ENCODE measurements around the gene PTPRD. TPM values are rescaled to one million over a fixed set of nuclear protein-coding genes. Genes with fewer than 3 reads are reported as not detected.

PTPRD gene
- total RNA-seq, 1 experiment from 2014 or later = 32.5 TPM

GRCh38 chr9:8694983-8695588 lies 1917.7 kb downstream of the PTPRD start:
- no peak overlapping the region for H2AK5ac ChIP-seq (ENCODE audit: insufficient read length, low read length)
- WGBS (ENCODE audit: extremely low coverage, insufficient read length, low lambda C conversion rate) = no CpG with 5 or more reads among the region's 4 CpGs
- no peaks in the 10 kb centered on the region for H3K9me3 Mint-ChIP-seq
- H2BK5ac ChIP-seq (ENCODE audit: insufficient read length, low read length) = no peak overlapping the region
- peaks cover 50 to 58% of the 10 kb centered on the region in 2 experiments for H3K4me1 Mint-ChIP-seq
- no peak overlapping the region for H3T11ph ChIP-seq (ENCODE audit: low read length)
- no peak overlapping the region for H2BK120ac ChIP-seq (ENCODE audit: low read depth, low read length, poor library complexity, severe bottlenecking)
- TF ChIP-seq, protein P1, sequence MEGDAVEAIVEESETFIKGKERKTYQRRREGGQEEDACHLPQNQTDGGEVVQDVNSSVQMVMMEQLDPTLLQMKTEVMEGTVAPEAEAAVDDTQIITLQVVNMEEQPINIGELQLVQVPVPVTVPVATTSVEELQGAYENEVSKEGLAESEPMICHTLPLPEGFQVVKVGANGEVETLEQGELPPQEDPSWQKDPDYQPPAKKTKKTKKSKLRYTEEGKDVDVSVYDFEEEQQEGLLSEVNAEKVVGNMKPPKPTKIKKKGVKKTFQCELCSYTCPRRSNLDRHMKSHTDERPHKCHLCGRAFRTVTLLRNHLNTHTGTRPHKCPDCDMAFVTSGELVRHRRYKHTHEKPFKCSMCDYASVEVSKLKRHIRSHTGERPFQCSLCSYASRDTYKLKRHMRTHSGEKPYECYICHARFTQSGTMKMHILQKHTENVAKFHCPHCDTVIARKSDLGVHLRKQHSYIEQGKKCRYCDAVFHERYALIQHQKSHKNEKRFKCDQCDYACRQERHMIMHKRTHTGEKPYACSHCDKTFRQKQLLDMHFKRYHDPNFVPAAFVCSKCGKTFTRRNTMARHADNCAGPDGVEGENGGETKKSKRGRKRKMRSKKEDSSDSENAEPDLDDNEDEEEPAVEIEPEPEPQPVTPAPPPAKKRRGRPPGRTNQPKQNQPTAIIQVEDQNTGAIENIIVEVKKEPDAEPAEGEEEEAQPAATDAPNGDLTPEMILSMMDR (conservative IDR thresholded peaks at IDR 0.05) = no peak
- no peaks in the 10 kb centered on the region for H4K20me1 ChIP-seq (ENCODE audit: control insufficient read depth, insufficient read depth, insufficient read length)
- H3K9ac ChIP-seq (ENCODE audit: extremely low read depth, insufficient read length, low read length) = no peak overlapping the region
- no peak overlapping the region for H3K18ac ChIP-seq (ENCODE audit: insufficient read length, low read depth, low read length)
- no peak overlapping the region for H4K91ac ChIP-seq (ENCODE audit: insufficient read length, low read depth, low read length)
- no peaks in the 10 kb centered on the region for H3K79me1 ChIP-seq (ENCODE audit: insufficient read depth, low read depth, low read length, poor library complexity, severe bottlenecking)
- no peak overlapping the region for H2BK12ac ChIP-seq (ENCODE audit: insufficient read length, low read depth, low read length)
- H3K27me3 ChIP-seq (ENCODE audit: insufficient read depth, low read length) = no peaks in the 10 kb centered on the region
- no peak overlapping the region for H2BK20ac ChIP-seq (ENCODE audit: low read depth, low read length, poor library complexity, severe bottlenecking)
- peaks cover 0 to 6% (median 0%) of the 10 kb centered on the region in 3 experiments; a peak in 1 of 7 replicates for H3K36me3 Mint-ChIP-seq (ENCODE audit: insufficient read depth in 1 of 3, low read depth in 3 of 3)
- H3K27ac Mint-ChIP-seq = peak overlapping the region in 2 of 3 experiments; percentile 4 to 81; a peak in 2 of 7 replicates
- H3K27me3 Mint-ChIP-seq (ENCODE audit: low read depth) = no peaks in the 10 kb centered on the region
- no peak overlapping the region for H2BK15ac ChIP-seq (ENCODE audit: low read depth, low read length)
- H3K9me3 ChIP-seq (ENCODE audit: control insufficient read depth, low read depth, low read length) = no peaks in the 10 kb centered on the region
- H3K23me2 ChIP-seq (ENCODE audit: insufficient read length, low read depth, low read length, poor library complexity, severe bottlenecking) = no peaks in the 10 kb centered on the region
- no peak overlapping the region for H3K23ac ChIP-seq (ENCODE audit: insufficient read length, low read depth, low read length)
- no peak overlapping the region for H3K4me2 ChIP-seq (ENCODE audit: insufficient read depth, insufficient read length, low read length)
- no peak overlapping the region; a peak in 1 of 5 replicates for H3K4me3 Mint-ChIP-seq
- no peak overlapping the region for H3K4ac ChIP-seq (ENCODE audit: low read depth, low read length)
- no peak for DNase-seq
- no peak overlapping the region for H4K5ac ChIP-seq (ENCODE audit: insufficient read length, low read depth, low read length)
- H4K8ac ChIP-seq (replicated peaks; ENCODE audit: insufficient read length, low read depth, low read length) = no peak overlapping the region
- peaks cover 11% of the 10 kb centered on the region; the same call in 1 of the 2 replicates for H3K4me1 ChIP-seq (ENCODE audit: insufficient read depth, low read length)
- H3K56ac ChIP-seq (ENCODE audit: insufficient read length, low read depth, low read length) = no peak overlapping the region
- no peak overlapping the region for H2AFZ ChIP-seq (ENCODE audit: low read length)
- H3K79me2 ChIP-seq (ENCODE audit: insufficient read depth, low read length) = no peaks in the 10 kb centered on the region
- H3K27ac ChIP-seq (ENCODE audit: insufficient read length, low read depth, low read length) = no peak overlapping the region
- no peak overlapping the region for H3K14ac ChIP-seq (ENCODE audit: insufficient read depth, low read length)

All from H9 (cell line).